ENCODE measurements around the gene MYBBP1A. TPM values are rescaled to one million over a fixed set of nuclear protein-coding genes. Genes with fewer than 3 reads are reported as not detected.

MYBBP1A gene
- polyA plus RNA-seq, 3 donors: 29.9 to 32.4 (median 31.5) TPM

DNA sequence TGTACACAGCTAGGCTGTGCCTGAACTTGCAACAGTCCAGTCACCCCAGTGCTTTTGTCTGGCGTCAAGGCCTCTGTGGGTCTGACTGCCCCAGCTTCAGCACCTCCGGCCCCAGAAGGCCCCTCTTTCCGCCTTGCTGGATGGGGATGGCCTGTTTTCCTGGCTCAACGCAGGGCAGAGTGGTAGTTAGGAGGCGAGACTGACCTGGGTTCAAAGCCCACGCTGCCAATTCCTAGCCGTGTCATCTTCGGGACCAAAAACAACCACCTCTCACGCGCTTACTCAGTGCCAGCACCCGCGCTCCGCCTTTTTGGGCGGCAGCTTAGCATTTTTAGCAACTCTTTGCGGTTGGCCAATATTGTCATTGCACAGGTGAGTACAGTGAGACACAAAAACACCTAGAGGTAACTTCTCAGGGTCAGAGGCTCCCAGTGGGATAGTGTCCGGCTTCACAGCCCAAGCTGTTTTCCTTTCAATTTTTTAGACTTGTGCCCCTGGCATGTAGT is 4.6 kb downstream of the MYBBP1A start:
- no peak for DNase-seq (ENCODE audit: low read depth in 3 of 3, low spot score in 2 of 3)

DNA sequence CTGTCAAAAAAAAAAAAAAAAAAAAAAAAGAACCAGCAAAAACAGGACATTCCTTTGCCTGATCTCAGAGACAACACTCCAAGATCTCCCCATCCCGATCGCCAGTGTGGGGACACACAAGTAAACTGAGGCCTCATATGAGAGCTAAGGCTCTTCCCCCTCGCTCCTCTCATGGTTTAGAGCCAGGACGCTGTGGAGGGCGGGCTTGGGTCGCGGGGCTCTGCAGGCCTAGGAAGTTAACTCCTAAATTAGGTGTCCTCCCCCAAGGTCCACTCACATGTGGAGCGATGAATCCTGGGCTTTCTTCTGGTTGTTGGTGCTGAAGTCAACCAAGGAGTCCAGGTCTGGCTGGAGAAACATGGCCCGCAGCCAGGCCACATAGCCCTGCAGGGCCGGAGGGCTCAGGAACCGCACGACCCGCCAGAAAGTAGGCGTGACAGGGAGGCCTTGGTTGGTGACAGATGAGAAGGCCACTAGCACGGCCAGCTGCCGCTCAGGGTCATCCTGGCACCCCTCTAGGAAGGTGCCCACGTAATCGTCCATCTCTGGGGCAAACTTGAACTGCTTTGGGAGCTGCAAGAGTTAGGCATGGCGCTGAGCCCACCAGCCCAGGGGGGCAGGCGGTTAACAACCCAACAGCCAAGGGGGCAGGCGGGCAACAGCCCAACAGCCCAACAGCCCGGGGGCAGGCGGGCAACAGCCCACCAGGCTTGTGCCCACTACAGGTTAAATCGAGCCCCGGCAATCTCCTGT is 5.2 kb downstream of the MYBBP1A start:
- no peak for DNase-seq (ENCODE audit: low read depth in 3 of 3, low spot score in 2 of 3)

GRCh38 chr17:4548721-4549531 is 6.3 kb downstream of the MYBBP1A start:
- no peak for DNase-seq (ENCODE audit: low read depth in 3 of 3, low spot score in 2 of 3)

- no peak for DNase-seq (ENCODE audit: low read depth in 3 of 3, low spot score in 2 of 3)
Observed at GRCh38 chr17:4548061-4548461, 7.1 kb downstream of the MYBBP1A start.

GRCh38 chr17:4547118-4547906 is 7.9 kb downstream of the MYBBP1A start:
- DNase-seq (ENCODE audit: low read depth in 3 of 3, low spot score in 2 of 3): no peak

DNA sequence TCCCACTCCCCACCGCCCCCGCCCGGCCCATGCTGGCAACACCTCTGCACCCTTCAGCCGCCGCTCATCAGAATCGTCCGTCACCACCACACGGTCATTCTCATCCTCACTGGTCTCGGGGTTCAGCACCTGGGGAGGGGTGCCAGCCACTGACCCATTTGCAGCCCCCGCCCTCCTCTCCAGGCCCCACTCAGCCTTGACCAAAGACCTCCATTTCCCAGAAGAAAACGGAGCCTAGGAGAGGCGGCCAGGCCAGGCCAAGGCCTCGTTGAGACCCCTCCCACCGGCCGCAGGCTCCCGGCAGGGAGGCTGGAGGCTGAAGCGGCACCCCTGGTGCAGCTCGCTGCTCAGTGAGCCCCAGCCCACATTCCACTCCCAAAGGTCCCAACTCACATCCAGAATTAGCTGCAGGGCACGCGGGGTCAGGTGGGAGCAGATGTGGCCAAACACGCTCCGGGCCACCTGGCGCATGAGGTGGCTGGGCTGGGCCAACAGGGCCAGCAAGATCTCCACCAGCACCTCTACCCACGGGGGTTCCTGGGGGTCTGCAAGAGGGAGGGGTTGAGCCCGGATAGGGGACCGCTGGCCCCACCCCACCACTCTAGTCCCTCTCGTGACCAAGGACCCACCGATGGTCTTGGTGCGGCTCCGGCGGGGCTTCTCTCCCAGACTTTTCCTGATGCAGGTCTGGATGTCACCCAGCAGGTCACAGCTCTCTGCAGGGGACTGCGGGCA is 9.8 kb downstream of the MYBBP1A start:
- no peak for DNase-seq (ENCODE audit: low read depth in 3 of 3, low spot score in 2 of 3)

GRCh38 chr17:4544951-4545216 is 10.3 kb downstream of the MYBBP1A start:
- DNase-seq (ENCODE audit: low read depth in 3 of 3, low spot score in 2 of 3): no peak

- DNase-seq (ENCODE audit: low read depth in 3 of 3, low spot score in 2 of 3): no peak
Observed at GRCh38 chr17:4544135-4544950, 10.8 kb downstream of the MYBBP1A start.

DNA sequence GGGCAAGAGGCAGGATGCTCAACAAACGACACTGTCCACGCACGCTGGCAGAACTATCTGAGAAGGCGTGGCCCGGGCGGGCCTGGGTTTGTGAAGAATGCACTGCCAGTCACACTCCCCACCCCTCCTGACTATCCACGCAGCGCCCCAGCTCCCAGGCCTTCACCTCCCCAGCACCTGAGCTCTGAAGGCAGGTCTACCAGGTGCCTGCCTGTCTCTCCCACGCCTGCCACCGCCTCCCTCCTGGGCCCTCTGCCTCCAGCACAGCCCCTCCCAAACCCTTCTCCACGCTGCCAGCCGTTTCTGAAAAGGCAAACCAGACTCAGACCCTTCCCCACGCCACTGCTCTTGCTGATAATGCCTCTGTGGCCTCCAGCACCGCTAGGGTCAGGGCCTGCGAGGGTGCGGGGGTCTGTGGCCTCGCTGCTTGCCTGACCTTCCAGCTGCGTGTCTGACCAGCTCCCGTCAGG is 11.6 kb downstream of the MYBBP1A start:
- DNase-seq (ENCODE audit: low read depth in 3 of 3, low spot score in 2 of 3): no peak

DNA sequence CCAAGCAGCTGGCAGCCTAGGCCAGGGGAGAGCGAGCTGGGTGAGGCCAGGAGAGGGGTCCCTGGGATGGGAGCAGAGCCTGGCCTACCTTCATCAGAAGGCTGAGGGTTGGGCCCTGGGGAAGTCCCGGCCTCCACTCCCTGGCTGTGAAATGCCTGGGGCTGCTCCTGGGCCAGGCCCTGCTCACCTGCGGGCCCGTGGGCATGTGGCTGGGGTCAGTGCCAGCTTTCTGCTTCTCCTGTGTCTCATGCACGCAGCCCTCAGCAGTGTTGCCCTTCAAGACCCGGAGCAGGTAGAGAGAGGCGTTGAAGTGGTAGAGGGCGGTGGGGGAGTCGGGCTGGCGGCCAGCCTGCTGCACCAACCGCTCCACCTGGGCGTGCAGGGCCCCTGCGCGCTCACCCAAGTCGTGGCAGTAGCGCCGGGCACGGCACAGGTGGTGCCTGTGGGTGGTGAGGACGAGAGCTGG is 12.4 kb downstream of the MYBBP1A start:
- no peak for DNase-seq (ENCODE audit: low read depth in 3 of 3, low spot score in 2 of 3)

DNA sequence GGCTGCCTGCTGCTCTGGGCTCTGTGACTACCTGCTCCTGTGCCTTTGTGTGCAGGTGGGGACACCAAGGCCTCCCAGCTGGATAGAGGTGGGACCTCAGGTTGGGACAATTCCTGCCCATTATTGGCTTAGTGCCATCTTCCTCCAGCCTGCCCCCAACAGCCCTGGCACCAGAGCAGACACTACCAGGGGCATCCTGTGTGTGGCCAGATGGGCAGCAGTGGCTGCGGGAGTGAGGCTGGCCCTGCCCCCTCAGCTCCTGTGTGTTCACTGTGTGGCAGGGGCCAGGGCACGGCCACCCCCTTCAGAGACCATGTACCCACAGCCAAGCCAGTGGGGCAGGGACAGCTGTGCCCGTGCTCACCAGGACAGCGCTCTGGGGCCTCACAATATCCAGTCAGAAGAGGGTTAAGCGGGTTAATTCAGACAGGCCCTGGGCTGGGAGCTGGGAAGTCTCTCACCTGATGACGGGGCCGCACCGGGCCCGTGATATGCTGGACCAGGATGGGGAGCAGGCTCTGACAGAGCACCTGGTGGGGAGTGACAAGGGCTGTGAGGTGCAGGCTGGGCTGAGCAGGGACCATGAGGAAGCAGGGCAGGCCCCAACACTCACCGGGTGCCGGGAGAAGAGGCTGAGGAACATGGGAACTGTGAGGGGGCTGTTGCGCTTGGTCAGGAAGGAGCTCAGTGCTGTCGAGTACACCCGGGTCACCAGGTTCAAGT is 13.0 kb downstream of the MYBBP1A start:
- no peak for DNase-seq (ENCODE audit: low read depth in 3 of 3, low spot score in 2 of 3)

GRCh38 chr17:4541328-4542002 is 13.7 kb downstream of the MYBBP1A start:
- no peak for DNase-seq (ENCODE audit: low read depth in 3 of 3, low spot score in 2 of 3)

GRCh38 chr17:4540687-4541327 is 14.4 kb downstream of the MYBBP1A start:
- no peak for DNase-seq (ENCODE audit: low read depth in 3 of 3, low spot score in 2 of 3)

- DNase-seq (ENCODE audit: low read depth in 3 of 3, low spot score in 2 of 3): no peak
Observed at GRCh38 chr17:4540224-4540651, 14.9 kb downstream of the MYBBP1A start.

GRCh38 chr17:4539576-4540223 is 15.5 kb downstream of the MYBBP1A start:
- DNase-seq (ENCODE audit: low read depth in 3 of 3, low spot score in 2 of 3): no peak

GRCh38 chr17:4539025-4539424 is 16.2 kb downstream of the MYBBP1A start:
- DNase-seq (ENCODE audit: low read depth in 3 of 3, low spot score in 2 of 3): no peak
